WERI-Rb-1 (cell line): ENCODE measurements around the gene CDK3.

Experiments
- DNase-seq: peaks from one replicate; pipeline ENCODE4 v3.0.0-alpha.2; 2020
- H3K27ac ChIP-seq: fragments of 250-450 bp; sonication (Bioruptor Pico); 2 replicates; pipeline ENCODE4 v1.5.1; 2020; ENCODE audit warnings: mild to moderate bottlenecking, moderate library complexity
- H3K27me3 ChIP-seq: fragments of 250-450 bp; sonication (Bioruptor Pico); 2 replicates; pipeline ENCODE4 v1.5.1; 2021; ENCODE audit warnings: mild to moderate bottlenecking, low read depth, moderate library complexity; ENCODE audit not compliant: insufficient read depth, severe bottlenecking
- H3K36me3 ChIP-seq: fragments of 250-450 bp; sonication (Bioruptor Pico); 2 replicates; pipeline ENCODE4 v1.5.1; 2020; ENCODE audit warnings: mild to moderate bottlenecking, moderate library complexity
- H3K4me3 ChIP-seq: 2 replicates; pipeline ENCODE4 v1.5.1; 2011; ENCODE audit warnings: low read depth, mild to moderate bottlenecking, control low read depth, low read length
- H3K9me3 ChIP-seq: fragments of 250-450 bp; sonication (Bioruptor Pico); 2 replicates; pipeline ENCODE4 v1.5.1; 2021; ENCODE audit warnings: mild to moderate bottlenecking, moderate library complexity; ENCODE audit not compliant: severe bottlenecking
- TF ChIP-seq, protein P1 (sequence below): IDR thresholded peaks from 2 replicates; pipeline ENCODE4 v1.5.1; 2011; ENCODE audit warnings: low read depth, mild to moderate bottlenecking, control low read depth, inconsistent platforms, low read length

CDK3 gene

DNA sequence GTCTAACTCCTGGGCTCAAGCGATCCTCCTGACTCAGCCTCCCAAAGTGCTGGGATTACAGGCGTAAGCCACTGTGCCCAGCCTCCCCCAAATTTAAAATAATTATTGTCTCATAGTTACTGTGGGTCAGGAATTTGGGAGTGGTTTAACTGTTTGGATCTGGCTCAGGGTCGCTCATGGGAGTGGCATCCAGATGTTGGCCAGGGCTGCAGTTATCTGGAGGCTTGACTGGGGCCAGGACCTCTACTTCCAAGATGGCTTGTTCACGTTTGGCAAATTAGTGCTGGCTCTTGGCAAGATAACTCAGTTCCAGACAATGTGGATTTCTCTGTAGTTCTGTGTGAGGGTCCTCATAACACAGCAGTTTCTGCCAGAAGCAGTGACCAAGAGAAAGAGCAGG lies 13.6 kb upstream of the CDK3 start:
- H3K4me3 ChIP-seq, result no peak overlapping the region
- TF ChIP-seq, protein P1, sequence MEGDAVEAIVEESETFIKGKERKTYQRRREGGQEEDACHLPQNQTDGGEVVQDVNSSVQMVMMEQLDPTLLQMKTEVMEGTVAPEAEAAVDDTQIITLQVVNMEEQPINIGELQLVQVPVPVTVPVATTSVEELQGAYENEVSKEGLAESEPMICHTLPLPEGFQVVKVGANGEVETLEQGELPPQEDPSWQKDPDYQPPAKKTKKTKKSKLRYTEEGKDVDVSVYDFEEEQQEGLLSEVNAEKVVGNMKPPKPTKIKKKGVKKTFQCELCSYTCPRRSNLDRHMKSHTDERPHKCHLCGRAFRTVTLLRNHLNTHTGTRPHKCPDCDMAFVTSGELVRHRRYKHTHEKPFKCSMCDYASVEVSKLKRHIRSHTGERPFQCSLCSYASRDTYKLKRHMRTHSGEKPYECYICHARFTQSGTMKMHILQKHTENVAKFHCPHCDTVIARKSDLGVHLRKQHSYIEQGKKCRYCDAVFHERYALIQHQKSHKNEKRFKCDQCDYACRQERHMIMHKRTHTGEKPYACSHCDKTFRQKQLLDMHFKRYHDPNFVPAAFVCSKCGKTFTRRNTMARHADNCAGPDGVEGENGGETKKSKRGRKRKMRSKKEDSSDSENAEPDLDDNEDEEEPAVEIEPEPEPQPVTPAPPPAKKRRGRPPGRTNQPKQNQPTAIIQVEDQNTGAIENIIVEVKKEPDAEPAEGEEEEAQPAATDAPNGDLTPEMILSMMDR, result no peak
- no peaks in the 10 kb centered on the region for H3K27me3 ChIP-seq
- H3K27ac ChIP-seq, result no peak overlapping the region
- no peak for DNase-seq
- no peaks in the 10 kb centered on the region for H3K9me3 ChIP-seq
- peaks cover 20% of the 10 kb centered on the region for H3K36me3 ChIP-seq

DNA sequence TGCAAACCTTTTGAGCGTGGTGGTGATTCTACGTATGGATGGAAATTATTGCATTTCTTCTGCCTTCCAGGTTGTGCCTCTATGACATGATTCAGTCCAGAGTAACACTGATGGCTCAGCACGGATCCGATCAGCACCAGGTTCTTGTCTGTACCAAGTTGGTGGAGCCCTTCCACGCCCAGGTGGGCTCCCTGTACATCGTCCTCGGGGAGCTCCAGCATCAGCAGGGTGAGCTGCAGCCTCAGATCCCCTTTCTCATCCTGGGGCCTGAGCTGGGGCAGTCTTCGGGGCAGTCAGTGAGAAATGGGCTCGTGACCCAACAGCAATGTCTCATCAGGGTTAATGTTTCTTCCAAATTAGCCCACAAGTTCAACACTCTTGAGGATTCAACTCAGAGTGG lies 9.3 kb upstream of the CDK3 start:
- TF ChIP-seq, protein P1, result no peak
- H3K4me3 ChIP-seq, result no peak overlapping the region
- H3K27ac ChIP-seq, result no peak overlapping the region
- peaks cover 37% of the 10 kb centered on the region for H3K36me3 ChIP-seq
- H3K9me3 ChIP-seq, result no peaks in the 10 kb centered on the region
- H3K27me3 ChIP-seq, result no peaks in the 10 kb centered on the region
- no peak for DNase-seq

DNA sequence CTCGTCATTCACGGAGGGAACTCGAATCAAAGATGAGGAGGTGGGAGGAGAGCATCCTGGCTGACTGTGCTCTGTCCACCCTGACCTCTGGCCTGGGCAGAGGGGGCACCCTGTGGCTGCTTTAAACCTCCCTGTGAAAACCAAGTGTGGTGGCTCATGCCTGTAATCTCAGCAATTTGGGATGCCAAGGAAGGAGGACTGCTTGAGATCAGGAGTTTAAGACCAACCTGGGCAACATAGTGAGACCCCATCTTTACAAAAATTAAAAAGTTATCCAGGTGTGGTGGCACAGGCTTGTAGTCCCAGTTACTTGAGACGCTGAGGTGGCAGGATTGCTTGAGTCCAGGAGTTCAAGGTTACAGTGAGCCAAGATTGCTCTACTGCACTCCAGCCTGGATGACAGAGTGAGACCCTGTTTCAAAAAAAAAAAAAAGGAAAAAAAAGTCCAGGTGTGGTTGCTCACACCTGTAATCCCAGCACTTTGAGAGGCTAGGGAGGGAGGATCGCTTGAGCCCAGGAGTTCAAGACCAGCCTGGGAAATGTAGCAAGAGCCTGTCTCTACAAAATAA lies 5.8 kb upstream of the CDK3 start:
- Histone ChIP-seq H3K27ac (no peak overlapping the region), H3K27me3 (no peaks in the 10 kb centered on the region), H3K36me3 (peaks cover 32% of the 10 kb centered on the region), H3K4me3 (no peak overlapping the region), H3K9me3 (no peaks in the 10 kb centered on the region)
- TF ChIP-seq, protein P1, result no peak
- DNase-seq, result no peak

DNA sequence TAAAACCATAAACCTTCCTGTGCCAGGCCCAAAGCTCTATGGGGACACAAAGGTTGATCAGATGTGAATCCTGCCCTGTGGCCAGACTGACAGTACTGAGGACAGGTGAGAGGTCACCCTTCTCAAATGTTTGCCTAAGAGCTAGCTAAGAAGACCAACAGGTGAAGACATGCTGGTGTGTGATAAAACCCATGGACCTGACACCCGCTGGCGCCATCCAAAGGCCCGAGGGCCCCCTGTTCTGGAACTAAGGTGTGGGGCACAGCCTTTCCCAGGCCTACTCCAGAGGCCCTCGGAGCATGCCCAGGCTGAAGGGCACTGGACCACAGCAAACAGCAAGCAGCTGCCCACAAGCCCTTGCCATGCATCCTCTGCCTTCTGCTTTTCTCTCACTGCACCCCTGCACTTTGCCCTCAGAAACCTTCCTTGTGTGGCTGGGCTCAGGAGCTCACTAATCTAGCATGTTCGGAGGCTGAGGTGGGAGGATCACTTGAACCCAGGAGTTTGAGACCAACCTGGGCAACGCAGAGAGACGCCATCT lies 5.2 kb upstream of the CDK3 start:
- H3K9me3 ChIP-seq, result no peaks in the 10 kb centered on the region

DNA sequence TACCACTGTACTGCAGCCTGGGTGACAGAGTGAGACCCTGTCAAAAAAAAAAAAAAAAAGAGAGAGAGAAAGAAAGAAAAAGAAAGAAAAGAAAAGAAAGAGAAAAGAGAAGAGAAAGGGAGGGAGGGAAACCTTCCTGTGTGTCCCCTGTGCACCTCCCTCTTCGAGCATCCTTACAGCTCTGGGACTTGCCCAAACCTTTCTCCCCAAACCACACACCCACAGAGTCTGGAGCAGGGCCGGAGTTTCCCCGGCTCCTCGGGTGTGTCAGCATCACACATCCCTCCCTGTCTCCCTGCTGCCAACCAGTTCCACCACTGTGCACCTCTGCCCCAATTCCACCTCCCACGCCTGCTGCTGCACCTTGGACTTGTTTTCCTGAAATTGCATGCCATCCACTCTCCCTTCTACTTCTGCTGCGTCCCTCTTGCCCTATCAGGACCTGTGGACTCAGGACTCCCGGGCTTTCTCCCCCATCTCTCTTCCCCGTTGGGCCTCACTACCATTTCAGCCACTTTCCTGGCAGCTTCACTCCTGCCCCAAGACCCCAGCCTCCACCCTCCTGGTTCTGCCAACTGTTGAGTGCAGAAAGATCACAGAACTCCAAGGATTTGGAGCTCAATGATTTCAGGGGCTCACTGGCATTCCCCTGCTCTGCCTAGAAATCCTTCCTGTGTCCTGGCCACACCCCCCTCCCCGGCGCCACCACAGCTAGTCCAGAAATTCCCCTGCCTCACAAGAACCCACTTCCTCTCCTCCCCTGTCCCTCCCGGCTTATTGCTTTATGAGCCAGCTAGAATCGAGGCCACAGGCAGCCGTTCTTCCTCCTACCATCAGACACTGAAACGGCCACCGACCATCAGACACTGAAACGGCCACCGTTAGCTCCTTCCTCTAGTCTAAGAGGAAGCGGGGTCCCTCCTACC lies 3.7 kb upstream of the CDK3 start:
- no peaks in the 10 kb centered on the region for H3K9me3 ChIP-seq
- DNase-seq, result no peak
- H3K27me3 ChIP-seq, result no peaks in the 10 kb centered on the region
- peaks cover 34% of the 10 kb centered on the region for H3K36me3 ChIP-seq
- H3K4me3 ChIP-seq, result no peak overlapping the region
- TF ChIP-seq, protein P1, result no peak
- peak overlapping the region; percentile 14; the same call in 1 of the 2 replicates for H3K27ac ChIP-seq

More for the DNA sequence above, 5.2 kb upstream of the CDK3 start:
- Histone ChIP-seq H3K27ac (no peak overlapping the region), H3K4me3 (no peak overlapping the region), H3K27me3 (no peaks in the 10 kb centered on the region), H3K36me3 (peaks cover 36% of the 10 kb centered on the region)
- no peak for DNase-seq
- TF ChIP-seq, protein P1, result no peak
